Activated CD8-positive, alpha-beta T cell treated with anti-CD3 and anti-CD28 coated beads for 36 hours (primary cell): Measurements from ENCODE around the gene BICC1. TPM values are rescaled to one million over a fixed set of nuclear protein-coding genes. Genes with fewer than 3 reads are reported as not detected.

Experiments used
- ATAC-seq: fragments of 200-7000 bp; cut with Tn5 transposase; one replicate; pipeline ENCODE4 v1.10.0; 2021; ENCODE audit warnings: mild to moderate bottlenecking, moderate library complexity
- CTCF ChIA-PET: fragments of 350-600 bp; sonication (Branson Sonifier 250); formaldehyde crosslinking; loops from one replicate; lab custom pipeline; 2021; ENCODE audit warnings: antibody characterized with exemption; lab: Charles Lee
- POLR2A ChIA-PET: fragments of 350-600 bp; sonication (Branson Sonifier 250); formaldehyde crosslinking; loops from one replicate; lab custom pipeline; 2021; ENCODE audit warnings: antibody characterized with exemption; lab: Charles Lee
- DNase-seq: peaks from one replicate; pipeline ENCODE4 v3.0.0-alpha.2; 2020
- H3K27ac Mint-ChIP-seq: one replicate; pipeline ENCODE4 v1.8.0; 2021; ENCODE audit warnings: mild to moderate bottlenecking, mixed read lengths
- H3K27me3 Mint-ChIP-seq: one replicate; pipeline ENCODE4 v1.8.0; 2021; ENCODE audit warnings: mixed read lengths
- H3K36me3 Mint-ChIP-seq: one replicate; pipeline ENCODE4 v1.8.0; 2021; ENCODE audit warnings: low read depth, mixed read lengths
- H3K4me1 Mint-ChIP-seq: one replicate; pipeline ENCODE4 v1.8.0; 2021; ENCODE audit warnings: low read depth, mixed read lengths
- H3K4me3 Mint-ChIP-seq: one replicate; pipeline ENCODE4 v1.8.0; 2021; ENCODE audit warnings: mild to moderate bottlenecking, moderate library complexity, mixed read lengths
- H3K9me3 Mint-ChIP-seq: one replicate; pipeline ENCODE4 v1.8.0; 2021; ENCODE audit warnings: mixed read lengths
- intact Hi-C: fragments of 100-400 bp; cut with micrococcal nuclease; formaldehyde crosslinking; loops from one replicate; pipeline ENCODE4 v1.10.0; 2022
- total RNA-seq, 2 experiments: library from RNA; stranded (reverse); gene quantifications; one replicate each; pipeline ENCODE4 v1.2.3, GENCODE V29; 2021
- TF ChIP-seq, protein P1 (sequence below): fragments of 200-600 bp; IDR thresholded peaks from one replicate; pipeline ENCODE4 v1.8.0; 2022; ENCODE audit warnings: antibody characterized with exemption, mild to moderate bottlenecking

Gene BICC1
- total RNA-seq, 2 experiments from 2014 or later: not detected

DNA sequence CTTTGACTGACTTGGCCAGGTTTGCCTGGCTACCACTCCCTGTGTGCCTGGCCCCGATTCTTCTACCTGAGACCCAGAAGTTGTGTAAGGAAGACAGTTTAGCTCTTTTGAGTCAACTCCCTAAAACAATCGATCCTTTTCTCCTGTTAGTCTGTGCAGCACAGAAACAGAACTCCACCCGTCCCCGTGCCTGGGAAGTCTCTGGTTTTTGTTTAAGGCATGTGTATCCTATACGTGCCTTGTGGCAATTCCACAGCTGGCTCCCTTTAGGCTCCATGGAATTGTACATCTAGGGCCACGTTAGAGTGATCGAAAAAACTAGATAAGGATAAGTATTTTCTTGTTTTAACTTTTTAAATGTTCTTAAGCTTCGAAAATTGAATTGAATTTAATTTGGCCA is 131.6 kb downstream of the BICC1 start:
- TF ChIP-seq, protein P1, sequence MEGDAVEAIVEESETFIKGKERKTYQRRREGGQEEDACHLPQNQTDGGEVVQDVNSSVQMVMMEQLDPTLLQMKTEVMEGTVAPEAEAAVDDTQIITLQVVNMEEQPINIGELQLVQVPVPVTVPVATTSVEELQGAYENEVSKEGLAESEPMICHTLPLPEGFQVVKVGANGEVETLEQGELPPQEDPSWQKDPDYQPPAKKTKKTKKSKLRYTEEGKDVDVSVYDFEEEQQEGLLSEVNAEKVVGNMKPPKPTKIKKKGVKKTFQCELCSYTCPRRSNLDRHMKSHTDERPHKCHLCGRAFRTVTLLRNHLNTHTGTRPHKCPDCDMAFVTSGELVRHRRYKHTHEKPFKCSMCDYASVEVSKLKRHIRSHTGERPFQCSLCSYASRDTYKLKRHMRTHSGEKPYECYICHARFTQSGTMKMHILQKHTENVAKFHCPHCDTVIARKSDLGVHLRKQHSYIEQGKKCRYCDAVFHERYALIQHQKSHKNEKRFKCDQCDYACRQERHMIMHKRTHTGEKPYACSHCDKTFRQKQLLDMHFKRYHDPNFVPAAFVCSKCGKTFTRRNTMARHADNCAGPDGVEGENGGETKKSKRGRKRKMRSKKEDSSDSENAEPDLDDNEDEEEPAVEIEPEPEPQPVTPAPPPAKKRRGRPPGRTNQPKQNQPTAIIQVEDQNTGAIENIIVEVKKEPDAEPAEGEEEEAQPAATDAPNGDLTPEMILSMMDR: no peak
- intact Hi-C loops: no loop called here

DNA sequence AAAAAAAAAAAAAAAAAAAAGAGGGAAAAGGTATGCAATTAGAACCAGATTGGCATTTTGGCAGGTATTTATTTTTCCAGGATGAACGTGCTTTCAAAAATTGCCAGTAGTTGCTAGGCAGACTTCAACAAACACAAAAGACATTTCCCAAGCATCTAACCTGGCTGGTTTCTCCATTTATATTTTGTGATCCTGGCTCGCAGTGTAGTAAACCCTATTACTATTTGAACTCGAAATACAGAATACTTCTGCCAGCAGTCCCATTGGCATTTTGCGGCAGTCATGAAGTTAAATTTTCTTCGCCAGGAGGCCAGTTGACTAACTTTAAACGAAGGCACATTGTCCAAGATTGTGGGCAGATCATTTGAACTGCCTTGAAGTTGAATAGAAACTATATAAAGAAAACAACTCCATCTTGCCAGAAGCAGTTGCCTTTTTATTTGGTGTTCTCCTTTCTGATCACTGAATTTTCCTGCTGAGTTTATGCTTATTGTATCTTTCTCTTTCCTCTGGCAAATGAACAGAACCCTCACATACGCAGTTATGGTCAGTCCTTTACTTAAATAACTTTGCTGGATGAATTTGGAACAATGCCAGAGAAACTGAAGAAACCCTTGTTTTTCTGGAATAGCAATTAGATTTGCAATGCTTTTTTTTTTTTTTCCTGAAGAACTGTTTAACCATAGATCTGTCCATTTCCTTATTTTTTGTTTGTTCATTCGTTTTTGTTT is 132.9 kb downstream of the BICC1 start:
- Mint-ChIP-seq H3K36me3 (no peaks in the 10 kb centered on the region), H3K4me1 (no peaks in the 10 kb centered on the region), H3K27me3 (peaks cover 5% of the 10 kb centered on the region), H3K27ac (no peak overlapping the region), H3K4me3 (no peak overlapping the region), H3K9me3 (no peaks in the 10 kb centered on the region)
- no peak for DNase-seq
- POLR2A ChIA-PET: no interaction called here
- CTCF ChIA-PET: no interaction called here
- intact Hi-C loops: no loop called here
- no peak for ATAC-seq
- TF ChIP-seq, protein P1: no peak

More for the DNA sequence above, 131.6 kb downstream of the BICC1 start:
- Mint-ChIP-seq H3K4me3 (no peak overlapping the region), H3K4me1 (no peaks in the 10 kb centered on the region), H3K36me3 (no peaks in the 10 kb centered on the region), H3K27me3 (peaks cover 8% of the 10 kb centered on the region), H3K27ac (no peak overlapping the region), H3K9me3 (no peaks in the 10 kb centered on the region)
- ATAC-seq (no peak), DNase-seq (no peak)
- POLR2A ChIA-PET: no interaction called here
- CTCF ChIA-PET: interaction anchor here (1.9 kb wide), 1 partner anchor 113 kb away, joined by 9 read pairs; no protein-coding TSS in a partner anchor

DNA sequence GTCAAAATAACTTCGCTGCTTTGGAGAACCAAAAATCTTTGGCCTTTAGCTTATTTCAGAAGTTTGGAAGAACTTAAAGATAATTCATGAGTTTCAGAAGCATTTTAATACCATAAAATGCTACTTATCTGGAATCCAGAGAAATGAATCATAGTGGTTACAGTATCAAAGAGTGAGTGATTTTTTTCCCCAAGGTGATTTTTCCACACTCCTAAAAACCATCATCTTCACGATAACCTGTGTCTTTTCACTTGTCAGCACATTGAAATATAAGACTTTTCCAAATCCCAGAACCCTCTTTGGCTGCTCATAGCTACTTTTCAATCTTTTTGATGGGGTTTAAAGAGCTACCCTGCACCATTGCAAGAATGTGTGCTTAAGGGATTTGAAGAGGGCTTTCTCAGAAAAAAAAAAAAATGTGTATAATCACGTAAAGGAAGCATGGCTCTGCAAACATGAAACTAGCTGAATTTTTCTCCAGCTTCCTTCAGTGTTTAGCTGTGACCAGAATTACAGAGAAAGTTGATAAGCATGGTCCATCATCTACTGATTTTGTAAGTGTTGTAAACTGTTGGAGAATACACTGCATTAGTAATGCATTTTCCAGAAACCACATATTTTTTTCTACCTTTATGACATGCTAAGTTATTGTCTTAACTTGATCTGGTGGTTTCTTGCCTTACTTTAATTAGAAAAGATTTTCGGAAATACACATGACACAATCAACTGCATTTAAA is 134.9 kb downstream of the BICC1 start:
- Mint-ChIP-seq H3K27ac (no peak overlapping the region), H3K4me1 (no peaks in the 10 kb centered on the region), H3K9me3 (no peaks in the 10 kb centered on the region), H3K4me3 (no peak overlapping the region), H3K36me3 (no peaks in the 10 kb centered on the region), H3K27me3 (peaks cover 1% of the 10 kb centered on the region)
- TF ChIP-seq, protein P1: no peak
- ATAC-seq (no peak), DNase-seq (no peak)
- intact Hi-C loops: no loop called here
- CTCF ChIA-PET: no interaction called here
- POLR2A ChIA-PET: no interaction called here

DNA sequence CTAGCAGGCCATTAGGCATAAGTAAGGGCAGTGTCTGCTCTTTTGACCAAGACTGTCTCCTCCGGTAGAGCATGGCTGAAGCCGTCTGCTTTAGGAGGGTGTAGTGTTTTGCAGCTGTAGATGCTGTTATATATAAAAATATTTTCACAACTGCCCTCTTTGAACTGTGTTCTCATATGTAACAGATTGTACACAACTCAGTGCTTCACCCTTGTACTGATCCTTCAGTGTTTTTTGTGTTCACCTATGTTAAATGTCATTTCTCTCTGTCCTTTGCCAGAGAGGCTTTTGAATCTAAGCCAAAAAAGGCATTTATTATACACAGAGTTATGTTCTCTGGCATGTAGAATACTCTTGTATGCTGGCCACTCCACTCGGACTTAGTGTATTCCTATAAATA is 135.5 kb downstream of the BICC1 start:
- H3K4me1 Mint-ChIP-seq: no peaks in the 10 kb centered on the region
- ChIA-PET POLR2A (no interaction called here), CTCF (no interaction called here)
- H3K27me3 Mint-ChIP-seq: no peaks in the 10 kb centered on the region
- no peak for ATAC-seq
- H3K9me3 Mint-ChIP-seq: no peaks in the 10 kb centered on the region
- no peaks in the 10 kb centered on the region for H3K36me3 Mint-ChIP-seq
- no peak overlapping the region for H3K27ac Mint-ChIP-seq
- TF ChIP-seq, protein P1: no peak
- DNase-seq: no peak
- intact Hi-C loops: no loop called here
- H3K4me3 Mint-ChIP-seq: no peak overlapping the region

DNA sequence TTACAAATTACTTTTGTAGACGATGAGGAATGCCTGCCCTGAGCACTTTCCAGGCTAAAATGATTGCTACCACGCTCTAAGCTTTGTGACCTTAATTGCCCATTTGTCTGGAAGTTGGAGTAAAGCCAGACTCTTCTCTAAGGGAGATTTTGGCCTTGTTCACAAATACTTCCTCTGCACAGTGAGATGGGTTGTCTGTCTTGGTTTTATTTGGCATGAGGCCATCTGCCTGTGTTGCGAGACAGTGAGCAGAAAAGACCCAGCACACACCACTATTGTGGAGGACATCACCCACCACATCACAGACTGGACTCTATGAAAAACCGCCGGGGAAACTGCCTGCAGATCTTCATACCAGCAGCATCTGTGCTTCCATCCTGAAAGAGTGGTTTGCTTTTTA is 138.4 kb downstream of the BICC1 start:
- Mint-ChIP-seq H3K4me3 (no peak overlapping the region), H3K4me1 (no peaks in the 10 kb centered on the region), H3K27ac (no peak overlapping the region), H3K36me3 (no peaks in the 10 kb centered on the region), H3K9me3 (no peaks in the 10 kb centered on the region), H3K27me3 (no peaks in the 10 kb centered on the region)
- POLR2A ChIA-PET: no interaction called here
- CTCF ChIA-PET: interaction anchor here (0.6 to 1.1 kb wide), 2 partner anchors 8 to 120 kb away, joined by 3 read pairs; no protein-coding TSS in a partner anchor
- ATAC-seq (no peak), DNase-seq (no peak)
- TF ChIP-seq, protein P1: no peak
- intact Hi-C loops: no loop called here
